Uterus (tissue), 4 donors: Measurements from ENCODE around the gene USP7. TPM values are rescaled to one million over a fixed set of nuclear protein-coding genes. Genes with fewer than 3 reads are reported as not detected.

Experiments
- DNase-seq, 2 donors: peaks; one replicate each; pipeline ENCODE4 v3.0.0-alpha.2; 2019 to 2020
- H3K27ac ChIP-seq, 2 donors: fragments of 200-600 bp; sonication (generic); 1 replicate in 1 of 2; 2 replicates in 1 of 2; pipeline ENCODE4 v1.5.1; 2016 to 2018
- H3K27me3 ChIP-seq, 2 donors: fragments of 200-600 bp; sonication (generic); one replicate each; pipeline ENCODE4 v1.5.1; 2018 to 2019; ENCODE audit warnings: control low read depth in 1 of 2
- H3K36me3 ChIP-seq, 2 donors: fragments of 200-600 bp; sonication (generic); one replicate each; pipeline ENCODE4 v1.5.1; 2019; ENCODE audit warnings: control low read depth in 1 of 2
- H3K4me1 ChIP-seq, 2 donors: fragments of 200-600 bp; sonication (generic); one replicate each; pipeline ENCODE4 v1.5.1; 2018 to 2019; ENCODE audit warnings: control low read depth in 1 of 2
- H3K4me3 ChIP-seq, 2 donors: fragments of 200-600 bp; sonication (generic); 1 replicate in 1 of 2; 2 replicates in 1 of 2; pipeline ENCODE4 v1.5.1; 2018 to 2019; ENCODE audit warnings: mild to moderate bottlenecking in 1 of 2
- H3K9me3 ChIP-seq, 2 donors: fragments of 200-600 bp; sonication (generic); one replicate each; pipeline ENCODE4 v1.5.1; 2019; ENCODE audit warnings: control low read depth in 1 of 2
- POLR2A ChIP-seq, 2 donors: fragments of 450-650 bp; IDR thresholded peaks; one replicate each; pipeline ENCODE4 v1.6.1; 2016; ENCODE audit warnings: antibody characterized with exemption in 2 of 2, mild to moderate bottlenecking in 1 of 2, moderate library complexity in 1 of 2
- intact Hi-C: fragments of 100-400 bp; cut with DNase I; formaldehyde crosslinking; loops from one replicate; pipeline ENCODE4 v1.15.1; 2023; ENCODE audit warnings: low total_unique reads
- total RNA-seq, 4 donors: library from RNA; depleted of rRNA in 3 of 4; stranded (reverse); fragments of >200 nt in 3 of 4; gene quantifications; one replicate each; pipeline versions ENCODE4 v1.1.0 to v1.2.4, GENCODE V29; 2014 to 2023
- TF ChIP-seq, protein P1 (sequence below), 4 experiments: fragments of 200-600 bp in 2 of 4; fragments of 450-650 bp in 2 of 4; sonication (generic) in 2 of 4; IDR thresholded peaks; one replicate each; pipeline ENCODE4 v1.5.1; 2016 to 2019; ENCODE audit warnings: antibody characterized with exemption in 4 of 4, mild to moderate bottlenecking in 2 of 4, moderate library complexity in 1 of 4
- donor health status: DM: yes; HTN: yes; CAD: no.

The USP7 gene
- total RNA-seq, 4 donors from 2014 or later, result 20.9 to 223 (median 122) TPM

DNA sequence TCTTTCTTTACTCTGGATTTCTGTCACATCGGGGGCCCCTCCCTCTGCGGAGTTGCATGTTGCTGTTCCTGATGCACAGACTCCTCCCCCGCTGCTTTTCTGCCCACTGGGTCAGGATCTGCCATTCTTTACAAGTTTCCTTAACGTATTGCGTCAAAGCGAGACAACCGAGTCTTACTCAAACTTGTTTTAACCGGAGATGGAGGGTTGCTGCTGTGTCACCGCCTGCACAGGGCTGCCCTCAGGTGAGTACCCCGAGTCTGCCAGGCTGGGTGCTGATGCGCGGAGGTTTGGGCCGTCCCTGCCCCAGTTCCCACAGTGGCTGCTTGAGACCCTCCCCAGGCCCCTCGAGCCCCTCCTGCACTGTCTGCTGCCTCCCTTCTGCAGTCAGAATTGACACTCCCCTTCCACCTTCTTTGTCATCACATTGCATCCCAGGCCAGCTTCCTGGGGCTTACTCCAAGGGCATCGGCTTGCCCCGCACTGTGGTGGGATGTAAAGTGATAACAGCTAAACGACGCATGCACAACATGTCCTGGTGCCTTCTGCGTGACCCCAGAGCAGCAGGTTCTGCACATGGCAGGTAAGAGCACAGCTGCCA lies 114.2 kb downstream of the USP7 start:
- Histone ChIP-seq H3K4me3 (no peak overlapping the region), H3K9me3 (no peaks in the 10 kb centered on the region), H3K36me3 (no peaks in the 10 kb centered on the region), H3K4me1 (no peaks in the 10 kb centered on the region), H3K27ac (peak overlapping the region; percentile 33 to 60), H3K27me3 (no peaks in the 10 kb centered on the region)
- no peak for TF ChIP-seq POLR2A (IDR thresholded peaks at IDR 0.05)
- TF ChIP-seq, protein P1, sequence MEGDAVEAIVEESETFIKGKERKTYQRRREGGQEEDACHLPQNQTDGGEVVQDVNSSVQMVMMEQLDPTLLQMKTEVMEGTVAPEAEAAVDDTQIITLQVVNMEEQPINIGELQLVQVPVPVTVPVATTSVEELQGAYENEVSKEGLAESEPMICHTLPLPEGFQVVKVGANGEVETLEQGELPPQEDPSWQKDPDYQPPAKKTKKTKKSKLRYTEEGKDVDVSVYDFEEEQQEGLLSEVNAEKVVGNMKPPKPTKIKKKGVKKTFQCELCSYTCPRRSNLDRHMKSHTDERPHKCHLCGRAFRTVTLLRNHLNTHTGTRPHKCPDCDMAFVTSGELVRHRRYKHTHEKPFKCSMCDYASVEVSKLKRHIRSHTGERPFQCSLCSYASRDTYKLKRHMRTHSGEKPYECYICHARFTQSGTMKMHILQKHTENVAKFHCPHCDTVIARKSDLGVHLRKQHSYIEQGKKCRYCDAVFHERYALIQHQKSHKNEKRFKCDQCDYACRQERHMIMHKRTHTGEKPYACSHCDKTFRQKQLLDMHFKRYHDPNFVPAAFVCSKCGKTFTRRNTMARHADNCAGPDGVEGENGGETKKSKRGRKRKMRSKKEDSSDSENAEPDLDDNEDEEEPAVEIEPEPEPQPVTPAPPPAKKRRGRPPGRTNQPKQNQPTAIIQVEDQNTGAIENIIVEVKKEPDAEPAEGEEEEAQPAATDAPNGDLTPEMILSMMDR (IDR thresholded peaks at IDR 0.05), result no peak
- intact Hi-C loops, result no loop called here
- peak; percentile 55 to 57 for DNase-seq

DNA sequence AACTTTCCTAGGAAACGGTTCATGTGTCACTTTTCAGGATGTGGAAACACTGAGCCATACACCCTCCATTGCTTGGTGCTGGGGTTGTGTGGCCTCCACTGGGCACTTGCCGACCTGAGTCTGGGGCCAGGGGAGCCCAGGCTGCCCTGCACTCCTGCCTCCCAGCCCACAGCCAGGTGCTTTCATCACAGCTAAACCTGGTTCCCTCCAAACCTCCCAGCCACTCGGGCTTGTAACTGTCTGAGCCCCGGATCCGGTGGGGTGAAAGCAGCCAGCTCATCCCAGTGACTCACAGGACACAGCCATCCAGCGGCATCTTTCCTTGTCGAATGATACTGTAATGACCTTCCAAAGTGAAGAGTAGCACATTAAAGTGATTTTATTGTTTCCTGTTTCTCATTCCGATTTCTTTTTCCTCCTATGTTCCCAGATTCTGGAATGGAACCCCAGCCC lies 114.7 kb downstream of the USP7 start:
- Histone ChIP-seq H3K27ac (peak overlapping the region; percentile 33 to 60), H3K27me3 (no peaks in the 10 kb centered on the region), H3K36me3 (no peaks in the 10 kb centered on the region), H3K4me1 (no peaks in the 10 kb centered on the region), H3K4me3 (no peak overlapping the region), H3K9me3 (no peaks in the 10 kb centered on the region)
- TF ChIP-seq, protein P1 (IDR thresholded peaks at IDR 0.05), result no peak
- TF ChIP-seq POLR2A (IDR thresholded peaks at IDR 0.05), result no peak
- DNase-seq, result no peak
- intact Hi-C loops, result no loop called here

DNA sequence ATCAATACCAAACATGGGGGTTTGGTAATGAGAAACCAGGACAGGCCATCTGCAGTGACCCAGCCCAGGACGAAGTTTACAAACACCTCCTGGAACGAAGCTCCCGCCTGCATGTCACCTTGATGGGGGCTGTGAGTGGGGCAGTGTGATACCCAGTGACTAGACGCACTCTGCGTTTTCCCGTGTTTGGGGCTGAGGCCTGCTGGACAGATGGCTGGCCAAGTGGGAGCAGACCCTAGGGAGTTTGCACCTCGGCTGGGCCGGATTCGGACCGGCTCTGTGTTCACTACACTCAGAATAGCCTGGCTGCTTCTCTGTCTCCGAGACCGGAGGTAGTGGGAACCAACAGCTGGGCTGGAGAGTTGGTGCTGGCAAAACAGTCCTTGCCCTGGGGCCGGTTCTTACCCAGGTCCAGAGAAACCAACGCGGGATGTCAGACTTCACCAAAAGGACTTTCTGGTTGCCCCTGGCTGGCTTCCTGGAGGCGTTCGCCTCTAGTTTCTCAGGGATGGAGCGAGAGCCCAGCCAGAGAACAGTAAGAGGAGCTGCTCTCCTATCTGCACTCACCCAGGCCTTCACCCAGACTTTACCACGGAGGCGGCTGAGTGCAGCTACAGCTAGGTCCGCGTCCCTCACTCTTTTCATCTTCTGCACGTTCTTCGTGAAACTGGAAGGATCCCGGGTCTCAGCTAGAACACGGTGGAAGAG lies 115.3 kb downstream of the USP7 start:
- H3K27ac ChIP-seq, result peak overlapping the region; percentile 33 to 60

DNA sequence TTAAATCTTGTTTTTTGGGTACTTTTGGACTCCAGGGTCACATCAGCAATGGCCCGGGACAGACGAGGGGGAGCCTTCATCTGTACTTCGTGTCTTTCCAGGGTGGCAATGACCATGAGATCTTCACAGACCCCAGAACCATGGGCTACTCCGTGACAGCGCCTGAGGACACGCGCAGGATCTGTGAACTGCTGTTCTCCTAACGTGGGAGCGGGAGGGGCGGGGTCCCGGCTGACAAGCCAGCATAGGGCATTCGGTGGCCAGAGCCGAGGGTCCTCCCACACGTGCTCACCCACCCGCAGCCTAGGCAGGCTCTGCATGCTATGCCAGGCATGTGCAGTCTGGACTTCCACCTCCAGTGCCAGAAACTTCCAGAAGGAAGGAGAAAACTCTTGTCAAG lies 116.1 kb downstream of the USP7 start:
- DNase-seq, result no peak
- intact Hi-C loops, result no loop called here
- no peaks in the 10 kb centered on the region for H3K4me1 ChIP-seq
- H3K36me3 ChIP-seq, result no peaks in the 10 kb centered on the region
- H3K27me3 ChIP-seq, result no peaks in the 10 kb centered on the region
- TF ChIP-seq, protein P1 (IDR thresholded peaks at IDR 0.05), result no peak
- no peak for TF ChIP-seq POLR2A (IDR thresholded peaks at IDR 0.05)
- H3K27ac ChIP-seq, result no peak overlapping the region
- no peaks in the 10 kb centered on the region for H3K9me3 ChIP-seq
- H3K4me3 ChIP-seq, result no peak overlapping the region

More for the DNA sequence above, 115.3 kb downstream of the USP7 start:
- H3K9me3 ChIP-seq, result no peaks in the 10 kb centered on the region
- H3K27me3 ChIP-seq, result no peaks in the 10 kb centered on the region
- H3K36me3 ChIP-seq, result no peaks in the 10 kb centered on the region
- no peak for DNase-seq
- TF ChIP-seq POLR2A (IDR thresholded peaks at IDR 0.05), result no peak
- TF ChIP-seq, protein P1 (IDR thresholded peaks at IDR 0.05), result no peak
- no peak overlapping the region for H3K4me3 ChIP-seq
- intact Hi-C loops, result no loop called here
- H3K4me1 ChIP-seq, result no peaks in the 10 kb centered on the region

DNA sequence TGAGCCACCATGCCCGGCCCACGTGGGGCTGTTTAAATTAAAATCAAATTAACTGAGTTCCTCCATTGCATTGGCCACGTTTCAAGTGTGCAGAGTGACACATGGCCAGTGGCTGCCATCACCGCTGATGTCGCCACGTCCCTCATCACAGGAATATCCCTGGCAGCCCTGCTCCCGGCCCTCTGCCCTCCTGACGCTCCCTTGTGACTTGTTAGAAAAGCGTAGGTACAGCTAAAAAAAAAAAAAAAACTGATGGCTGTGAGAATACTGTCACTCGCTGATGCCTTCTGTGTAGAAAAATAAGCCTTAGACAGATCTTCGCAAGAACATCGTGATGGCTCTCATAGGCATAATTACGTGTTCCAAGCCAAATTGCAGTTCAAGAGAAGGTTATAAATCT lies 116.6 kb downstream of the USP7 start:
- Histone ChIP-seq H3K27ac (no peak overlapping the region), H3K4me3 (no peak overlapping the region), H3K27me3 (no peaks in the 10 kb centered on the region), H3K9me3 (no peaks in the 10 kb centered on the region), H3K36me3 (no peaks in the 10 kb centered on the region), H3K4me1 (no peaks in the 10 kb centered on the region)
- no peak for TF ChIP-seq POLR2A (IDR thresholded peaks at IDR 0.05)
- TF ChIP-seq, protein P1 (IDR thresholded peaks at IDR 0.05), result no peak
- intact Hi-C loops, result no loop called here
- DNase-seq, result no peak
